Endothelial cell (in vitro differentiated cells): ENCODE results near the gene CORO7. TPM values are rescaled to one million over a fixed set of nuclear protein-coding genes. Genes with fewer than 3 reads are reported as not detected.

ENCODE experiments used
- DNase-seq: peaks from one replicate; pipeline ENCODE4 v3.0.0; 2021; ENCODE audit warnings: low spot score
- H3K27ac Mint-ChIP-seq: one replicate; pipeline ENCODE4 v1.8.0; 2021; ENCODE audit warnings: mixed read lengths, inconsistent platforms; ENCODE audit not compliant: unreplicated experiment
- H3K27me3 Mint-ChIP-seq: one replicate; pipeline ENCODE4 v1.8.0; 2021; ENCODE audit warnings: mild to moderate bottlenecking, moderate library complexity, mixed read lengths, inconsistent platforms; ENCODE audit not compliant: unreplicated experiment
- H3K36me3 Mint-ChIP-seq: one replicate; pipeline ENCODE4 v1.8.0; 2021; ENCODE audit warnings: mild to moderate bottlenecking, low read depth, mixed read lengths, inconsistent platforms; ENCODE audit not compliant: unreplicated experiment
- H3K4me1 Mint-ChIP-seq: one replicate; pipeline ENCODE4 v1.8.0; 2021; ENCODE audit warnings: mild to moderate bottlenecking, mixed read lengths, inconsistent platforms; ENCODE audit not compliant: unreplicated experiment
- H3K4me3 Mint-ChIP-seq: one replicate; pipeline ENCODE4 v1.8.0; 2021; ENCODE audit warnings: mild to moderate bottlenecking, mixed read lengths, inconsistent platforms; ENCODE audit not compliant: unreplicated experiment
- H3K9me3 Mint-ChIP-seq: one replicate; pipeline ENCODE4 v1.8.0; 2021; ENCODE audit warnings: mixed read lengths, inconsistent platforms; ENCODE audit not compliant: unreplicated experiment
- CTCF ChIP-seq: fragments of 200-600 bp; sonication (generic); IDR thresholded peaks from one replicate; pipeline ENCODE4 v1.5.0; 2021; ENCODE audit warnings: antibody characterized with exemption; ENCODE audit not compliant: unreplicated experiment
- total RNA-seq: library from RNA; stranded (reverse); fragmentation: NEBNext Ultra II Directional; extraction: Animal tissue kit (Norgen Biotek cat#: 25700); gene quantifications from one replicate; pipeline ENCODE4 v1.2.1, GENCODE V29; 2021; ENCODE audit not compliant: unreplicated experiment

Gene CORO7
- total RNA-seq, 1 donor from 2014 or later, result 103 TPM

GRCh38 chr16:4450430-4450829 is 34.0 kb upstream of the CORO7 start:
- Mint-ChIP-seq H3K9me3 (no peaks in the 10 kb centered on the region), H3K4me3 (no peak overlapping the region), H3K4me1 (no peaks in the 10 kb centered on the region), H3K27me3 (peaks cover 2% of the 10 kb centered on the region), H3K27ac (no peak overlapping the region), H3K36me3 (peaks cover 26% of the 10 kb centered on the region)
- no peak for TF ChIP-seq CTCF
- no peak for DNase-seq

GRCh38 chr16:4443986-4444385 is 27.6 kb upstream of the CORO7 start:
- Mint-ChIP-seq H3K4me3 (peak overlapping the region; percentile 28), H3K27ac (no peak overlapping the region), H3K4me1 (no peaks in the 10 kb centered on the region), H3K36me3 (peaks cover 45% of the 10 kb centered on the region), H3K27me3 (peaks cover 2% of the 10 kb centered on the region), H3K9me3 (no peaks in the 10 kb centered on the region)
- no peak for TF ChIP-seq CTCF
- no peak for DNase-seq

DNA sequence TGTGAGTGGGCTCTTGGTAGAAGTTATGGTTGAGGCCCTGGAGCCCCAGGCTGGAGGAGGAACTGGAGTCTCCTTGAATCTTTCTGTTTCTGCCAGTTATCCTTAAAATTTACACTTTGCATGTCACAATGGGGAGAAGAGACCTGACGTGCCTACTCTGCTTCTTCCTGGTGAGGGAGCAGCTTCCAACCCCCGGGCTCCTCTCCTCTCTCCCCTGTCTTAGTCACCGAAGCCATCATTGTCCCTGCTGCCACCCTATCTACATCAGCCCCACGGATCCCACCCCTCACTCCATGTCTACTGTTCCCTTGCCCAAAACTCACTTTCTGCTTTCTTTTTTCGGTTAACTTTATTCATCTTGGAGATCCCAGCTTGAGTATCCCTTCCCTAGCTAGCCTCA is 26.9 kb upstream of the CORO7 start:
- DNase-seq, result no peak
- H3K27ac Mint-ChIP-seq, result no peak overlapping the region
- no peaks in the 10 kb centered on the region for H3K4me1 Mint-ChIP-seq
- peaks cover 2% of the 10 kb centered on the region for H3K27me3 Mint-ChIP-seq
- TF ChIP-seq CTCF, result no peak
- no peaks in the 10 kb centered on the region for H3K9me3 Mint-ChIP-seq
- peaks cover 45% of the 10 kb centered on the region for H3K36me3 Mint-ChIP-seq
- peak overlapping the region; percentile 56 for H3K4me3 Mint-ChIP-seq

GRCh38 chr16:4442371-4442770 is 26.0 kb upstream of the CORO7 start:
- Mint-ChIP-seq H3K27ac (no peak overlapping the region), H3K27me3 (peaks cover 2% of the 10 kb centered on the region), H3K4me3 (peak overlapping the region; percentile 25), H3K4me1 (no peaks in the 10 kb centered on the region), H3K36me3 (peaks cover 42% of the 10 kb centered on the region), H3K9me3 (no peaks in the 10 kb centered on the region)
- TF ChIP-seq CTCF, result no peak
- DNase-seq, result no peak

GRCh38 chr16:4437366-4437765 is 21.0 kb upstream of the CORO7 start:
- Mint-ChIP-seq H3K9me3 (no peaks in the 10 kb centered on the region), H3K4me1 (peaks cover 4% of the 10 kb centered on the region), H3K4me3 (no peak overlapping the region), H3K27me3 (no peaks in the 10 kb centered on the region), H3K27ac (no peak overlapping the region), H3K36me3 (peaks cover 21% of the 10 kb centered on the region)
- no peak for DNase-seq
- no peak for TF ChIP-seq CTCF
